ENCODE measurements around the gene ZFHX3.

Gene ZFHX3

GRCh38 chr16:72951916-72952315, 96.0 kb downstream of the ZFHX3 start:
- DNase-seq (ENCODE audit: low read depth), result no peak

GRCh38 chr16:72950669-72951068, 97.3 kb downstream of the ZFHX3 start:
- no peak for DNase-seq (ENCODE audit: low read depth)

- DNase-seq (ENCODE audit: low read depth), result no peak
Observed at GRCh38 chr16:72948238-72948829, 99.6 kb downstream of the ZFHX3 start.

- DNase-seq (ENCODE audit: low read depth), result no peak
Observed at GRCh38 chr16:72947379-72948237, 100.3 kb downstream of the ZFHX3 start.

GRCh38 chr16:72946474-72947194, 101.3 kb downstream of the ZFHX3 start:
- DNase-seq (ENCODE audit: low read depth), result no peak

- no peak for DNase-seq (ENCODE audit: low read depth)
Observed at GRCh38 chr16:72946063-72946462, 101.9 kb downstream of the ZFHX3 start.

GRCh38 chr16:72945611-72946010, 102.3 kb downstream of the ZFHX3 start:
- DNase-seq (ENCODE audit: low read depth), result no peak

- DNase-seq (ENCODE audit: low read depth), result no peak
Observed at GRCh38 chr16:72944757-72945485, 103.0 kb downstream of the ZFHX3 start.

GRCh38 chr16:72942021-72942420, 105.9 kb downstream of the ZFHX3 start:
- DNase-seq (ENCODE audit: low read depth), result no peak

GRCh38 chr16:72940886-72941285, 107.0 kb downstream of the ZFHX3 start:
- DNase-seq (ENCODE audit: low read depth), result no peak

GRCh38 chr16:72939247-72939646, 108.7 kb downstream of the ZFHX3 start:
- no peak for DNase-seq (ENCODE audit: low read depth)

GRCh38 chr16:72938795-72939164, 109.1 kb downstream of the ZFHX3 start:
- no peak for DNase-seq (ENCODE audit: low read depth)

- no peak for DNase-seq (ENCODE audit: low read depth)
Observed at GRCh38 chr16:72937916-72938794, 109.8 kb downstream of the ZFHX3 start.

- DNase-seq (ENCODE audit: low read depth), result no peak
Observed at GRCh38 chr16:72937360-72937759, 110.6 kb downstream of the ZFHX3 start.

- no peak for DNase-seq (ENCODE audit: low read depth)
Observed at GRCh38 chr16:72936408-72936807, 111.5 kb downstream of the ZFHX3 start.

- no peak for DNase-seq (ENCODE audit: low read depth)
Observed at GRCh38 chr16:72935896-72936295, 112.0 kb downstream of the ZFHX3 start.

GRCh38 chr16:72934636-72935403, 113.1 kb downstream of the ZFHX3 start:
- DNase-seq (ENCODE audit: low read depth), result no peak

- DNase-seq (ENCODE audit: low read depth), result no peak
Observed at GRCh38 chr16:72932677-72933335, 115.1 kb downstream of the ZFHX3 start.

GRCh38 chr16:72932050-72932449, 115.9 kb downstream of the ZFHX3 start:
- no peak for DNase-seq (ENCODE audit: low read depth)

GRCh38 chr16:72930396-72930795, 117.5 kb downstream of the ZFHX3 start:
- no peak for DNase-seq (ENCODE audit: low read depth)

Data from stimulated activated CD8-positive, alpha-beta memory T cell treated with anti-CD3 and anti-CD28 coated beads, Interleukin-4, amount 100 ng/mL, for 24 hours (primary cell).